ENCODE data around the gene PSMD13.

PSMD13 gene

GRCh38 chr11:289712-290620, 53.2 kb downstream of the PSMD13 start:
- no peak for DNase-seq

GRCh38 chr11:290621-291231, 54.0 kb downstream of the PSMD13 start:
- no peak for DNase-seq

- DNase-seq: no peak
These were observed 54.8 kb downstream of the PSMD13 start for GRCh38 chr11:291281-292210.

- DNase-seq: no peak
These were observed 55.7 kb downstream of the PSMD13 start for GRCh38 chr11:292211-293121.

GRCh38 chr11:293271-293851, 56.6 kb downstream of the PSMD13 start:
- DNase-seq: no peak

- DNase-seq: no peak
These were observed 57.3 kb downstream of the PSMD13 start for GRCh38 chr11:293852-294661.

- no peak for DNase-seq
These were observed 58.0 kb downstream of the PSMD13 start for GRCh38 chr11:294780-295179.

- no peak for DNase-seq
These were observed 58.8 kb downstream of the PSMD13 start for GRCh38 chr11:295351-296170.

GRCh38 chr11:296171-297050, 59.6 kb downstream of the PSMD13 start:
- no peak for DNase-seq

- no peak for DNase-seq
These were observed 60.3 kb downstream of the PSMD13 start for GRCh38 chr11:297051-297585.

- no peak for DNase-seq
These were observed 61.0 kb downstream of the PSMD13 start for GRCh38 chr11:297586-298405.

- DNase-seq: no peak
These were observed 61.8 kb downstream of the PSMD13 start for GRCh38 chr11:298406-299065.

GRCh38 chr11:299081-299891, 62.5 kb downstream of the PSMD13 start, which contains the start of gene IFITM5:
IFITM5 (minus strand) TSS chr11:299526; CDS start chr11:299490, 36 bp downstream.
- DNase-seq: no peak

GRCh38 chr11:299951-300735, 63.4 kb downstream of the PSMD13 start:
- no peak for DNase-seq

All from stimulated activated CD4-positive, alpha-beta T cell treated with anti-CD3 and anti-CD28 coated beads, Interleukin-2, amount 100 ng/mL, for 48 hours (primary cell).